ENCODE results near the gene GCC1. TPM values are rescaled to one million over a fixed set of nuclear protein-coding genes. Genes with fewer than 3 reads are reported as not detected.

Gene GCC1
- 10 to 100 TPM; 23.8 to 29.9 (median 27.1) TPM for total RNA-seq
- total RNA-seq (2013), result 23.4 TPM
- total RNA-seq, result 40.4 to 104 (median 76.9) reads per million in 29 experiments

GRCh38 chr7:127585044-127585953, at the start of gene GCC1:
GCC1 (minus strand) TSS chr7:127585596; CDS start chr7:127585182, 414 bp downstream.
- peak within 1 kb of the TSS; percentile 86 to 91 (median 90) for H3K4me3 Mint-ChIP-seq
- H3K27me3 Mint-ChIP-seq, result no peaks in the 10 kb centered on the region
- H3K27ac Mint-ChIP-seq, result peak within 1 kb of the TSS; percentile 80 to 93
- peaks cover 25% of the 10 kb centered on the region for H3K36me3 Mint-ChIP-seq
- Histone ChIP-seq H3K27me3 (replicated peaks in 1 of 2; ENCODE audit: control insufficient read depth in 2 of 2, extremely low read depth in 1 of 2, insufficient read depth in 2 of 2, low read length in 1 of 2) (no peaks in the 10 kb centered on the region), H3K4me1 (ENCODE audit: control insufficient read depth in 1 of 2, extremely low read depth in 1 of 2, insufficient read depth in 2 of 2, low read length in 2 of 2) (peaks cover 21 to 74% of the 10 kb centered on the region in 2 experiments), H3K36me3 (ENCODE audit: control insufficient read depth in 2 of 2, extremely low read depth in 1 of 2, insufficient read depth in 1 of 2, low read length in 1 of 2) (peaks cover 10 to 38% of the 10 kb centered on the region in 2 donors), H3K4me3 (ENCODE audit: control insufficient read depth in 1 of 2, extremely low read depth in 1 of 2, low read length in 1 of 2) (peak within 1 kb of the TSS; percentile 86 to 92), H3K27ac (ENCODE audit: low read length) (peak within 1 kb of the TSS; percentile 74), H3K9me3 (no peaks in the 10 kb centered on the region)
- CTCF ChIA-PET, result no interaction called here
- peaks cover 76 to 82% (median 80%) of the 10 kb centered on the region in 3 donors for H3K4me1 Mint-ChIP-seq
- H3K9me3 Mint-ChIP-seq, result no peaks in the 10 kb centered on the region
- ATAC-seq (replicated peaks in 1 of 4) (peak; percentile 78 to 82 (median 80)), DNase-seq (peak; percentile 79 to 96 (median 91))
- WGBS (ENCODE audit: insufficient coverage), result 6% methylated on average over 76 of the region's 78 CpGs
- POLR2A ChIA-PET, result interaction anchor here (0.6 to 1.4 kb wide), 4 partner anchors 9 to 193 kb away, joined by 3 to 7 read pairs (median 4); partner anchors contain the start of gene ZNF800 (in 1 of the 2)

- CTCF ChIA-PET, result no interaction called here
- no peaks in the 10 kb centered on the region for H3K9me3 Mint-ChIP-seq
- H3K27me3 Mint-ChIP-seq, result peaks cover 29 to 40% of the 10 kb centered on the region in 2 donors
Observed at GRCh38 chr7:127632276-127632910, 47.0 kb upstream of the GCC1 start.

GRCh38 chr7:127629268-127629854, 44.0 kb upstream of the GCC1 start:
- Mint-ChIP-seq H3K36me3 (no peaks in the 10 kb centered on the region), H3K27ac (no peak overlapping the region), H3K27me3 (peaks cover 19 to 31% of the 10 kb centered on the region in 2 donors), H3K4me3 (no peak overlapping the region), H3K4me1 (peaks cover 0 to 6% (median 2%) of the 10 kb centered on the region in 3 donors), H3K9me3 (no peaks in the 10 kb centered on the region)
- Histone ChIP-seq H3K27ac (ENCODE audit: low read length) (no peak overlapping the region), H3K27me3 (replicated peaks in 1 of 2; ENCODE audit: control insufficient read depth in 2 of 2, extremely low read depth in 1 of 2, insufficient read depth in 2 of 2, low read length in 1 of 2) (peaks cover 0 to 19% of the 10 kb centered on the region in 2 experiments), H3K9me3 (no peaks in the 10 kb centered on the region), H3K36me3 (ENCODE audit: control insufficient read depth in 2 of 2, extremely low read depth in 1 of 2, insufficient read depth in 1 of 2, low read length in 1 of 2) (no peaks in the 10 kb centered on the region), H3K4me1 (ENCODE audit: control insufficient read depth in 1 of 2, extremely low read depth in 1 of 2, insufficient read depth in 2 of 2, low read length in 2 of 2) (peaks cover 0 to 4% of the 10 kb centered on the region in 2 experiments), H3K4me3 (ENCODE audit: control insufficient read depth in 1 of 2, extremely low read depth in 1 of 2, low read length in 1 of 2) (no peak overlapping the region)
- CTCF ChIA-PET, result interaction anchor here in 1 of 2 donors (0.9 kb wide), 1 partner anchor 826 kb away, joined by 3 read pairs; no protein-coding TSS in a partner anchor
- peak in 3 of 4 experiments; percentile 53 to 56 (median 56) for ATAC-seq (replicated peaks in 1 of 4)
- 7% methylated on average over 2 of the region's 5 CpGs for WGBS (ENCODE audit: insufficient coverage)
- DNase-seq, result peak in 14 of 35 experiments; percentile 8 to 35 (median 21)
- POLR2A ChIA-PET, result no interaction called here

More at GRCh38 chr7:127632276-127632910, 47.0 kb upstream of the GCC1 start:
- no peak for ATAC-seq (replicated peaks in 1 of 4)
- WGBS (ENCODE audit: insufficient coverage), result 84% methylated on average over 4 of the region's 7 CpGs
- Histone ChIP-seq H3K9me3 (no peaks in the 10 kb centered on the region), H3K4me3 (ENCODE audit: control insufficient read depth in 1 of 2, extremely low read depth in 1 of 2, low read length in 1 of 2) (no peak overlapping the region), H3K36me3 (ENCODE audit: control insufficient read depth in 2 of 2, extremely low read depth in 1 of 2, insufficient read depth in 1 of 2, low read length in 1 of 2) (no peaks in the 10 kb centered on the region), H3K27ac (ENCODE audit: low read length) (no peak overlapping the region), H3K4me1 (ENCODE audit: control insufficient read depth in 1 of 2, extremely low read depth in 1 of 2, insufficient read depth in 2 of 2, low read length in 2 of 2) (peaks cover 0 to 4% of the 10 kb centered on the region in 2 experiments), H3K27me3 (replicated peaks in 1 of 2; ENCODE audit: control insufficient read depth in 2 of 2, extremely low read depth in 1 of 2, insufficient read depth in 2 of 2, low read length in 1 of 2) (peaks cover 0 to 24% of the 10 kb centered on the region in 2 experiments)
- H3K4me3 Mint-ChIP-seq, result no peak overlapping the region
- peaks cover 0 to 6% (median 2%) of the 10 kb centered on the region in 3 donors for H3K4me1 Mint-ChIP-seq
- no peaks in the 10 kb centered on the region for H3K36me3 Mint-ChIP-seq
- no peak for DNase-seq
- H3K27ac Mint-ChIP-seq, result no peak overlapping the region
- POLR2A ChIA-PET, result no interaction called here

GRCh38 chr7:127628445-127628844, 43.0 kb upstream of the GCC1 start:
- Mint-ChIP-seq H3K9me3 (no peaks in the 10 kb centered on the region), H3K4me3 (no peak overlapping the region), H3K4me1 (peaks cover 0 to 6% (median 2%) of the 10 kb centered on the region in 3 donors), H3K27me3 (peaks cover 19 to 30% of the 10 kb centered on the region in 2 donors), H3K36me3 (no peaks in the 10 kb centered on the region), H3K27ac (no peak overlapping the region)
- Histone ChIP-seq H3K4me1 (ENCODE audit: control insufficient read depth in 1 of 2, extremely low read depth in 1 of 2, insufficient read depth in 2 of 2, low read length in 2 of 2) (peaks cover 0 to 4% of the 10 kb centered on the region in 2 experiments), H3K36me3 (ENCODE audit: control insufficient read depth in 2 of 2, extremely low read depth in 1 of 2, insufficient read depth in 1 of 2, low read length in 1 of 2) (no peaks in the 10 kb centered on the region), H3K27me3 (replicated peaks in 1 of 2; ENCODE audit: control insufficient read depth in 2 of 2, extremely low read depth in 1 of 2, insufficient read depth in 2 of 2, low read length in 1 of 2) (peaks cover 0 to 19% of the 10 kb centered on the region in 2 experiments), H3K27ac (ENCODE audit: low read length) (no peak overlapping the region), H3K4me3 (ENCODE audit: control insufficient read depth in 1 of 2, extremely low read depth in 1 of 2, low read length in 1 of 2) (no peak overlapping the region), H3K9me3 (no peaks in the 10 kb centered on the region)
- ATAC-seq (replicated peaks in 1 of 4) (no peak), DNase-seq (no peak)
- no CpG with 5 or more reads among the region's 3 CpGs for WGBS (ENCODE audit: insufficient coverage)
- POLR2A ChIA-PET, result no interaction called here
- CTCF ChIA-PET, result interaction anchor here in 1 of 2 donors (0.9 kb wide), 1 partner anchor 825 kb away, joined by 3 read pairs; no protein-coding TSS in a partner anchor

- H3K9me3 Mint-ChIP-seq, result no peaks in the 10 kb centered on the region
- CTCF ChIA-PET, result no interaction called here
- POLR2A ChIA-PET, result no interaction called here
- DNase-seq (no peak), ATAC-seq (replicated peaks in 1 of 4) (no peak)
- Histone ChIP-seq H3K9me3 (no peaks in the 10 kb centered on the region), H3K4me1 (ENCODE audit: control insufficient read depth in 1 of 2, extremely low read depth in 1 of 2, insufficient read depth in 2 of 2, low read length in 2 of 2) (peaks cover 0 to 7% of the 10 kb centered on the region in 2 experiments), H3K27me3 (replicated peaks in 1 of 2; ENCODE audit: control insufficient read depth in 2 of 2, extremely low read depth in 1 of 2, insufficient read depth in 2 of 2, low read length in 1 of 2) (peaks cover 0 to 15% of the 10 kb centered on the region in 2 experiments), H3K36me3 (ENCODE audit: control insufficient read depth in 2 of 2, extremely low read depth in 1 of 2, insufficient read depth in 1 of 2, low read length in 1 of 2) (no peaks in the 10 kb centered on the region), H3K27ac (ENCODE audit: low read length) (no peak overlapping the region), H3K4me3 (ENCODE audit: control insufficient read depth in 1 of 2, extremely low read depth in 1 of 2, low read length in 1 of 2) (no peak overlapping the region)
- peaks cover 27 to 34% of the 10 kb centered on the region in 2 donors for H3K27me3 Mint-ChIP-seq
- no peak overlapping the region for H3K27ac Mint-ChIP-seq
- peaks cover 7 to 16% (median 9%) of the 10 kb centered on the region in 3 donors for H3K4me1 Mint-ChIP-seq
- no peaks in the 10 kb centered on the region for H3K36me3 Mint-ChIP-seq
- no peak overlapping the region for H3K4me3 Mint-ChIP-seq
Observed at GRCh38 chr7:127625331-127625730, 39.9 kb upstream of the GCC1 start.

Data from T-cell (primary cell).